OCI-LY3 (cell line): ENCODE measurements around the gene CXCR5.

ENCODE experiments used
- H2AFZ ChIP-seq: fragments of 200-600, 300-600 bp; shearing (Covaris generic); 2 replicates; pipeline ENCODE4 v1.6.0; 2014; ENCODE audit warnings: antibody characterized with exemption, low read depth, low read length
- H3K27ac ChIP-seq: fragments of 200-600, 300-600 bp; sonication (generic); 2 replicates; pipeline ENCODE4 v1.5.1; 2014; ENCODE audit warnings: mild to moderate bottlenecking, low read length, moderate library complexity, mixed read lengths
- H3K27me3 ChIP-seq: fragments of 200-600, 300-600 bp; sonication (generic); 2 replicates; pipeline ENCODE4 v1.6.1; 2014; ENCODE audit warnings: low read depth, low read length, mixed read lengths
- H3K36me3 ChIP-seq: fragments of 200-600, 300-600 bp; sonication (generic); replicated peaks from 2 replicates; pipeline ENCODE3; 2014; ENCODE audit warnings: low read depth, low read length, mixed read lengths
- H3K4me1 ChIP-seq: fragments of 300-600, 200-600 bp; sonication (generic); 2 replicates; pipeline ENCODE4 v1.6.1; 2014; ENCODE audit warnings: low read length, mixed read lengths
- H3K4me2 ChIP-seq: fragments of 200-600, 300-600 bp; sonication (generic); 2 replicates; pipeline ENCODE4 v1.6.1; 2014; ENCODE audit warnings: low read length, mixed read lengths
- H3K4me3 ChIP-seq: fragments of 300-600, 200-600 bp; sonication (generic); 2 replicates; pipeline ENCODE4 v1.5.1; 2014; ENCODE audit warnings: antibody characterized with exemption, mild to moderate bottlenecking, low read length, moderate library complexity
- H3K79me2 ChIP-seq: fragments of 300-600, 200-600 bp; shearing (Covaris generic); 2 replicates; pipeline ENCODE4 v1.6.1; 2014; ENCODE audit warnings: mild to moderate bottlenecking, low read length, mixed read lengths
- H3K9ac ChIP-seq: fragments of 300-600, 200-600 bp; shearing (Covaris generic); 2 replicates; pipeline ENCODE4 v1.6.0; 2014; ENCODE audit warnings: mild to moderate bottlenecking, low read length, moderate library complexity
- H3K9me3 ChIP-seq: fragments of 200-600, 300-600 bp; shearing (Covaris generic); 2 replicates; pipeline ENCODE4 v1.6.1; 2014; ENCODE audit warnings: low read length, mixed read lengths; ENCODE audit not compliant: insufficient read depth
- H4K20me1 ChIP-seq: fragments of 200-600, 300-600 bp; sonication (generic); 2 replicates; pipeline ENCODE4 v1.6.1; 2016; ENCODE audit warnings: low read length, mixed read lengths; ENCODE audit not compliant: insufficient read depth
- CTCF ChIP-seq: fragments of 200-600, 300-600 bp; sonication (generic); IDR thresholded peaks from 2 replicates; pipeline ENCODE4 v1.5.1; 2014; ENCODE audit warnings: antibody characterized with exemption, low read length, low read depth
- EZH2phosphoT487 ChIP-seq: fragments of 200-600 bp; shearing (Covaris generic); IDR thresholded peaks from 2 replicates; pipeline ENCODE4 v1.6.1; 2018; ENCODE audit warnings: antibody characterized with exemption, mixed run types, low read depth

Gene CXCR5

GRCh38 chr11:118915941-118916841 lies 32.5 kb downstream of the CXCR5 start:
- no peak overlapping the region for H3K4me3 ChIP-seq
- H4K20me1 ChIP-seq, result peaks cover 7% of the 10 kb centered on the region; the same call in 1 of the 2 replicates
- TF ChIP-seq CTCF (no peak), EZH2phosphoT487 (no peak)
- 0 out of 2 replicates have a peak, but pooled peaks cover 3% of the 10 kb centered on the region for H3K79me2 ChIP-seq
- H3K4me1 ChIP-seq, result peaks cover 45% of the 10 kb centered on the region
- H3K27ac ChIP-seq, result no peak overlapping the region
- no peaks in the 10 kb centered on the region for H3K36me3 ChIP-seq
- H3K27me3 ChIP-seq, result no peaks in the 10 kb centered on the region
- H3K9me3 ChIP-seq, result no peaks in the 10 kb centered on the region
- H2AFZ ChIP-seq, result no peak overlapping the region
- H3K9ac ChIP-seq, result no peak overlapping the region
- no peak overlapping the region for H3K4me2 ChIP-seq

GRCh38 chr11:118916842-118917388 lies 33.2 kb downstream of the CXCR5 start:
- Histone ChIP-seq H3K36me3 (no peaks in the 10 kb centered on the region), H3K4me3 (no peak overlapping the region), H2AFZ (no peak overlapping the region), H3K4me1 (peaks cover 38% of the 10 kb centered on the region), H4K20me1 (peaks cover 9% of the 10 kb centered on the region; the same call in 1 of the 2 replicates), H3K79me2 (0 out of 2 replicates have a peak, but pooled peaks cover 3% of the 10 kb centered on the region), H3K27ac (no peak overlapping the region), H3K27me3 (no peaks in the 10 kb centered on the region), H3K9ac (no peak overlapping the region), H3K4me2 (no peak overlapping the region), H3K9me3 (no peaks in the 10 kb centered on the region)
- no peak for TF ChIP-seq EZH2phosphoT487
- no peak for TF ChIP-seq CTCF

- H3K4me3 ChIP-seq, result no peak overlapping the region
- no peak overlapping the region for H3K9ac ChIP-seq
- no peak overlapping the region for H3K4me2 ChIP-seq
- H3K36me3 ChIP-seq, result no peaks in the 10 kb centered on the region
- H3K4me1 ChIP-seq, result peaks cover 31% of the 10 kb centered on the region
- H3K9me3 ChIP-seq, result no peaks in the 10 kb centered on the region
- peaks cover 9% of the 10 kb centered on the region; the same call in 1 of the 2 replicates for H4K20me1 ChIP-seq
- H2AFZ ChIP-seq, result no peak overlapping the region
- peaks cover 8% of the 10 kb centered on the region for H3K79me2 ChIP-seq
- H3K27me3 ChIP-seq, result no peaks in the 10 kb centered on the region
- no peak overlapping the region for H3K27ac ChIP-seq
- TF ChIP-seq EZH2phosphoT487 (no peak), CTCF (no peak)
Measured at GRCh38 chr11:118917481-118918127, 33.9 kb downstream of the CXCR5 start.
